Adrenal gland (tissue), 12 donors: ENCODE results near the gene PIGO. TPM values are rescaled to one million over a fixed set of nuclear protein-coding genes. Genes with fewer than 3 reads are reported as not detected.

Experiments
- DNase-seq, 7 donors: peaks; one replicate each; pipeline ENCODE4 v3.0.0-alpha.2; 2019 to 2020
- H3K27ac ChIP-seq, 5 donors: fragments of 200-600 bp; sonication (generic) in 4 of 5; 1 replicate in 3 of 5; 2 replicates in 2 of 5; pipeline versions ENCODE4 v1.5.1 to v1.8.0; 2016 to 2020; ENCODE audit warnings: mild to moderate bottlenecking in 1 of 5
- H3K27me3 ChIP-seq: fragments of 200-600 bp; 2 replicates; pipeline ENCODE4 v1.8.0; 2021
- H3K36me3 ChIP-seq, 2 donors: fragments of 200-600 bp; replicated peaks in 1 of 2; 1 replicate in 1 of 2; 2 replicates in 1 of 2; pipeline versions ENCODE4 v1.5.1 to v1.8.0; 2018 to 2022
- H3K4me1 ChIP-seq, 2 donors: fragments of 200-600 bp; replicated peaks in 1 of 2; 1 replicate in 1 of 2; 2 replicates in 1 of 2; pipeline versions ENCODE4 v1.5.1 to v1.8.0; 2018 to 2021
- H3K4me3 ChIP-seq, 4 donors: fragments of 200-600 bp; sonication (generic) in 3 of 4; one replicate each; pipeline ENCODE4 v1.5.1; 2016 to 2018
- H3K9me3 ChIP-seq, 3 donors: fragments of 200-600 bp; sonication (generic) in 1 of 3; replicated peaks in 1 of 3; 1 replicate in 2 of 3; 2 replicates in 1 of 3; pipeline versions ENCODE4 v1.5.1 to v1.8.0; 2016 to 2021
- CTCF ChIP-seq, 6 experiments: fragments of 450-650 bp in 4 of 6; fragments of 200-600 bp in 2 of 6; sonication (generic) in 1 of 6; IDR thresholded peaks; 1 replicate in 5 of 6; 2 replicates in 1 of 6; pipeline versions ENCODE4 v1.5.1 to v1.8.0; 2016 to 2021; ENCODE audit warnings: antibody characterized with exemption in 6 of 6, mild to moderate bottlenecking in 2 of 6, moderate library complexity in 1 of 6
- POLR2A ChIP-seq, 2 donors: fragments of 450-650 bp; IDR thresholded peaks; one replicate each; pipeline ENCODE4 v1.6.1; 2017; ENCODE audit warnings: antibody characterized with exemption in 2 of 2, mild to moderate bottlenecking in 2 of 2, moderate library complexity in 1 of 2
- WGBS, 4 donors: extraction: QIAGEN DNeasy Blood & Tissue Kit in 2 of 4; methylation state at CpG; one replicate each; pipeline versions ENCODE4 v1.1.5 to v1.1.7; 2013 to 2017; 5-methylcytosine and 5-hydroxymethylcytosine counted together
- intact Hi-C, 2 donors: fragments of 100-400 bp; cut with DNase I; formaldehyde crosslinking; loops; one replicate each; pipeline versions ENCODE4 v1.14.1 to v1.15.0; 2022 to 2023
- polyA plus RNA-seq, 3 donors: library from polyadenylated mRNA; stranded (reverse); fragments of 200-250 nt in 2 of 3; fragments of 350-450 nt in 1 of 3; fragmentation: Illumina TruSeq in 1 of 3; extraction: RNeasy Lipid Tissue Mini Kit (QIAGEN cat#74804) in 1 of 3; gene quantifications; one replicate each; pipeline ENCODE4 v1.2.3, GENCODE V29; 2013 to 2014
- total RNA-seq, 9 donors: library from RNA; depleted of rRNA in 4 of 9; stranded (reverse); fragments of >200 nt in 4 of 9; fragments of 120-200 nt in 1 of 9; fragmentation: NEBNext Ultra II Directional in 1 of 9; extraction: Animal tissue kit (Norgen Biotek cat#: 25700) in 1 of 9; gene quantifications; one replicate each; pipeline versions ENCODE4 v1.1.0 to v1.2.4, GENCODE V29; 2013 to 2023
- donor health status: healthy with polysubstance abuse.
- donor health status: Bipolar disorder and iron deficiency.
- donor health status: DM: yes; HTN: yes; CAD: no.
- donor health status: DM: no; HTN: no; CAD: no.
- donor health status: DM: no; HTN: no; CAD: no.
- donor health status: DM: yes; HTN: yes; CAD: no.

PIGO gene
- total and polyA plus RNA-seq, 12 donors = 19.7 to 37.4 (median 28.9) TPM

- intact Hi-C loops = no loop called here
- no peak for TF ChIP-seq POLR2A (IDR thresholded peaks at IDR 0.05)
- TF ChIP-seq CTCF (IDR thresholded peaks at IDR 0.05) = no peak
- Histone ChIP-seq H3K27me3 (no peaks in the 10 kb centered on the region), H3K4me3 (peak overlapping the region in 3 of 4 donors; percentile 25 to 64 (median 55)), H3K9me3 (no peaks in the 10 kb centered on the region), H3K27ac (peak overlapping the region in 2 of 5 donors; percentile 69 to 80), H3K36me3 (no peaks in the 10 kb centered on the region), H3K4me1 (peaks cover 8 to 11% of the 10 kb centered on the region in 2 donors)
- no peak for DNase-seq
- 5 to 15% (median 9%) methylated on average over 7 to 10 of the region's 10 CpGs for WGBS, 4 donors
Observed at GRCh38 chr9:35079041-35079425, 17.4 kb downstream of the PIGO start.

DNA sequence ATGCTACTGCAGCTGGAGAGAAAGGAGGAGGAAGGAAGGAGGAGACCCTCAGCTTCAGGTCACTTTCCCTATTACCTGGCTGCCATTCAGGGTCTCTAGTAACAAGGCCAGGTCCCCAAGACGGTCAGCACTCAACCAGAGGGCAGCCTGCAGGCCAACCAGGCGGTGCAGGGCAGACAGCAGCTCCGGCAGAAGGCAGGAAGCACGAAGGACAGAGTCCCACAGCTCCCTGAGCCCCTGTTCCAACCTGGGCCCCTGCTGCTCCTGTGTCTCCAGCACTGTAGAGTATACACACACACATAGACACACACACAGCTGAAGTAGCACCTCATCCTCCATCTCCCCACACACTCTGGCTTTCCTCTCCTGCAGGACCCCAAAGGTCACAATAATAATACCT is 18.3 kb downstream of the PIGO start:
- DNase-seq = no peak
- Histone ChIP-seq H3K4me1 (peaks cover 8 to 12% of the 10 kb centered on the region in 2 donors), H3K36me3 (no peaks in the 10 kb centered on the region), H3K27me3 (no peaks in the 10 kb centered on the region), H3K4me3 (no peak overlapping the region), H3K9me3 (no peaks in the 10 kb centered on the region), H3K27ac (no peak overlapping the region)
- TF ChIP-seq CTCF (IDR thresholded peaks at IDR 0.05) (no peak), POLR2A (IDR thresholded peaks at IDR 0.05) (no peak)
- intact Hi-C loops = no loop called here
- 60 to 100% (median 70%) methylated on average over 1 to 4 of the region's 4 CpGs; no CpG with 5 or more reads in 1 of the 4 donors for WGBS, 4 donors

DNA sequence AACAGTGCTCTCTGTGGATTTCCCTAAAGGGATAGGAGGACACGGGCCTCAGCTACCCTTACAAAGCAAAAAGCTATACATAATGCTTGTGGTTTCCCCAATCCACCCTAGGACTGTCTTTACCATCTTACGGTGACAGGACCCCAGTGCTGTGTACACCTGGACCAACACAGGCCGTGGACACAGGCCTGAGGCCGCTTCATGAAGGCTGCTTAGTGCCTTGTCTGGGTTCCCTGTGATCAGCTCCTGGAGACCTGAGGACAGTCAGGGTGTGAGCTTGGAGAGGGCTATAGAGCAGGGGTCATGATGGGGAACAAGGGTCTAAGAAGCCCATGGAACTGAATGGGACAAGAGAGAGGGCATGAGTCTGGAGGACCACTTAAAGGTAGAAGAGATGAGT is 19.5 kb downstream of the PIGO start:
- H3K4me1 ChIP-seq = peaks cover 8 to 15% of the 10 kb centered on the region in 2 donors
- no peaks in the 10 kb centered on the region for H3K36me3 ChIP-seq
- WGBS, 4 donors = 88 to 95% (median 91%) methylated on average over 2 to 4 of the region's 4 CpGs
- no peak overlapping the region for H3K4me3 ChIP-seq
- intact Hi-C loops = no loop called here
- DNase-seq = no peak
- no peak overlapping the region for H3K27ac ChIP-seq
- no peaks in the 10 kb centered on the region for H3K27me3 ChIP-seq
- no peak for TF ChIP-seq POLR2A (IDR thresholded peaks at IDR 0.05)
- no peak for TF ChIP-seq CTCF (IDR thresholded peaks at IDR 0.05)
- H3K9me3 ChIP-seq = no peaks in the 10 kb centered on the region

GRCh38 chr9:35075358-35075757 is 21.0 kb downstream of the PIGO start:
- TF ChIP-seq POLR2A (IDR thresholded peaks at IDR 0.05) (no peak), CTCF (IDR thresholded peaks at IDR 0.05) (no peak)
- Histone ChIP-seq H3K27ac (no peak overlapping the region), H3K9me3 (no peaks in the 10 kb centered on the region), H3K4me3 (no peak overlapping the region), H3K36me3 (no peaks in the 10 kb centered on the region), H3K27me3 (no peaks in the 10 kb centered on the region), H3K4me1 (peaks cover 18 to 21% of the 10 kb centered on the region in 2 donors)
- no peak for DNase-seq
- WGBS, 4 donors = 83 to 100% (median 100%) methylated on average over 1 to 4 of the region's 4 CpGs
- intact Hi-C loops = no loop called here
